HepG2 (cell line): Measurements from ENCODE around the gene PDLIM5. TPM values are rescaled to one million over a fixed set of nuclear protein-coding genes. Genes with fewer than 3 reads are reported as not detected.

Experiments used
- ATAC-seq: fragments of 200-7000 bp; cut with Tn5 transposase; 3 replicates; pipeline ENCODE4 v1.9.1; 2020; ENCODE audit warnings: mild to moderate bottlenecking, moderate library complexity
- BruUV-seq: library from RNA; stranded (reverse); fragments of 400-500 nt; replicated peaks from 2 replicates; lab custom pipeline; 2021; lab: Mats Ljungman, UMichigan
- CTCF ChIA-PET: fragments of 300-600 bp; formaldehyde crosslinking; extraction: SDS; loops from one replicate; lab custom pipeline; 2021; ENCODE audit warnings: low total read pairs, inconsistent platforms, low intra/inter-chr PET ratio; lab: Yijun Ruan, JAX
- POLR2A ChIA-PET: fragments of 350-600 bp; sonication (Branson Sonifier 250); formaldehyde crosslinking; loops from one replicate; lab custom pipeline; 2020; ENCODE audit warnings: antibody characterized with exemption, inconsistent platforms; lab: Yijun Ruan, JAX
- DNase-seq: peaks from one replicate; pipeline ENCODE4 v3.0.0-alpha.2; 2015; ENCODE audit warnings: low spot score
- FAIRE-seq: peaks from 3 replicates; lab custom pipeline; 2011; peaks lifted over from hg19 to GRCh38; lab: Jason Lieb, UNC
- H2AFZ ChIP-seq: one replicate; pipeline ENCODE4 v1.6.1; 2011; ENCODE audit warnings: low read length, inconsistent platforms
- H3K27ac ChIP-seq: fragments of 300-600 bp; 3 replicates; pipeline ENCODE4 v1.8.0; 2011; ENCODE audit warnings: mixed run types, mild to moderate bottlenecking, mixed read lengths, low read length, inconsistent platforms; ENCODE audit not compliant: insufficient read depth; ENCODE audit errors: extremely low read length
- H3K27me3 ChIP-seq, 2 experiments: fragments of 200-600 bp in 1 of 2; 2 replicates in 1 of 2; 3 replicates in 1 of 2; pipeline versions ENCODE4 v1.6.0 to v1.8.0; 2011; ENCODE audit warnings: low read length in 2 of 2, mild to moderate bottlenecking in 2 of 2, moderate library complexity in 2 of 2, inconsistent platforms in 1 of 2; ENCODE audit not compliant: insufficient read depth in 2 of 2, control insufficient read depth in 1 of 2
- H3K36me3 ChIP-seq, 2 experiments: fragments of 200-600 bp in 1 of 2; replicated peaks in 1 of 2; 2 replicates in 1 of 2; 3 replicates in 1 of 2; pipeline versions ENCODE4 v1.5.1 to v1.8.0; 2011; ENCODE audit warnings: low read length in 2 of 2, inconsistent platforms in 1 of 2; ENCODE audit not compliant: insufficient read depth in 2 of 2, control insufficient read depth in 1 of 2
- H3K4me1 ChIP-seq: 2 replicates; pipeline ENCODE4 v1.5.1; 2012; ENCODE audit warnings: low read length, inconsistent platforms; ENCODE audit not compliant: insufficient read depth
- H3K4me2 ChIP-seq: 2 replicates; pipeline ENCODE4 v1.6.0; 2011; ENCODE audit warnings: low read depth, low read length, inconsistent platforms
- H3K4me3 ChIP-seq, 3 experiments: fragments of 200-600 bp in 1 of 3; sonication (generic), shearing (Covaris generic) in 1 of 3; replicated peaks in 1 of 3; 2 replicates each; pipeline ENCODE4 v1.5.1; 2011 to 2016; ENCODE audit warnings: low read length in 3 of 3, inconsistent platforms in 2 of 3, low read depth in 2 of 3, mild to moderate bottlenecking in 2 of 3, control low read depth in 1 of 3, mixed read lengths in 1 of 3; ENCODE audit not compliant: insufficient read depth in 1 of 3
- H3K79me2 ChIP-seq: one replicate; pipeline ENCODE4 v1.6.1; 2011; ENCODE audit warnings: low read length, inconsistent platforms; ENCODE audit not compliant: insufficient read depth
- H3K9ac ChIP-seq: 2 replicates; pipeline ENCODE4 v1.6.0; 2011; ENCODE audit warnings: mild to moderate bottlenecking, low read depth, low read length, inconsistent platforms; ENCODE audit not compliant: insufficient read depth
- H3K9me3 ChIP-seq: 2 replicates; pipeline ENCODE4 v1.5.1; 2012; ENCODE audit warnings: mild to moderate bottlenecking, low read length
- H4K20me1 ChIP-seq: 2 replicates; pipeline ENCODE4 v1.6.0; 2011; ENCODE audit warnings: inconsistent platforms, mild to moderate bottlenecking, low read length, moderate library complexity; ENCODE audit not compliant: insufficient read depth
- CHCHD3 ChIP-seq: sonication (generic); formaldehyde crosslinking; IDR thresholded peaks from 2 replicates; pipeline ENCODE4 v1.8.0; 2022; ENCODE audit warnings: mild to moderate bottlenecking, missing genetic modification reagents, moderate library complexity
- DPF2 ChIP-seq: sonication (generic); formaldehyde crosslinking; IDR thresholded peaks from 2 replicates; pipeline ENCODE4 v1.4.0; 2020; ENCODE audit warnings: mild to moderate bottlenecking, low read depth, missing genetic modification reagents, borderline replicate concordance
- GATA4 ChIP-seq: sonication (generic); IDR thresholded peaks from 2 replicates; pipeline ENCODE4 v1.6.1; 2016; ENCODE audit warnings: antibody characterized with exemption, low read depth, borderline replicate concordance
- NFATC3 ChIP-seq: sonication (generic); formaldehyde crosslinking; IDR thresholded peaks from 2 replicates; pipeline ENCODE4 v1.5.1; 2020; ENCODE audit warnings: mild to moderate bottlenecking, missing genetic modification reagents
- NKX3-1 ChIP-seq: sonication (generic); formaldehyde crosslinking; IDR thresholded peaks from 2 replicates; pipeline ENCODE4 v1.5.0; 2020; ENCODE audit warnings: missing genetic modification reagents
- RFX5 ChIP-seq: IDR thresholded peaks from 2 replicates; pipeline ENCODE4 v1.6.1; 2011; ENCODE audit warnings: low read depth, low read length, improper control_type of control experiment
- STAT5B ChIP-seq: sonication (generic); formaldehyde crosslinking; IDR thresholded peaks from 2 replicates; pipeline ENCODE4 v1.4.0; 2020; ENCODE audit warnings: missing genetic modification reagents
- ZNF17 ChIP-seq: sonication (generic); formaldehyde crosslinking; IDR thresholded peaks from 2 replicates; pipeline ENCODE4 v1.5.0; 2020; ENCODE audit warnings: mild to moderate bottlenecking, missing genetic modification reagents
- ZNF263 ChIP-seq: sonication (generic); formaldehyde crosslinking; IDR thresholded peaks from 2 replicates; pipeline ENCODE4 v1.4.0; 2020; ENCODE audit warnings: missing genetic modification reagents
- ZNF274 ChIP-seq: sonication (generic); formaldehyde crosslinking; IDR thresholded peaks from 2 replicates; pipeline ENCODE4 v1.5.1; 2020; ENCODE audit warnings: mild to moderate bottlenecking, missing genetic modification reagents
- WGBS: methylation state at CpG from one replicate; pipeline ENCODE4 v1.1.6; 2017; ENCODE audit warnings: low lambda C conversion rate; 5-methylcytosine and 5-hydroxymethylcytosine counted together
- in situ Hi-C: cut with HindIII; loops from 2 replicates; pipeline ENCODE4 v1.10.0; 2017; ENCODE audit warnings: low pct_unique_long_range_greater_than_20kb; ENCODE audit not compliant: extremely low pct_ligation_motif_present
- intact Hi-C: fragments of 100-400 bp; cut with micrococcal nuclease; formaldehyde crosslinking; loops from one replicate; pipeline ENCODE4 v1.10.0; 2022; ENCODE audit not compliant: unreplicated experiment
- polyA plus RNA-seq, 8 experiments: library from polyadenylated mRNA; depleted of rRNA in 3 of 8; stranded (reverse) in 7 of 8; unstranded in 1 of 8; fragments of >200 nt; fragmentation: Illumina TruSeq in 4 of 8; extraction: Trizol in 4 of 8; gene quantifications; 2 replicates each; pipeline versions ENCODE4 v1.2.1 to v1.2.3, GENCODE V29; 2011 to 2016; ENCODE audit warnings: low read depth in 4 of 8, missing spikeins in 1 of 8, mixed read lengths in 1 of 8; ENCODE audit not compliant: insufficient read depth in 1 of 8
- total RNA-seq, 5 experiments: library from RNA; depleted of rRNA; stranded (reverse); fragments of >200 nt; fragmentation: Illumina TruSeq; extraction: Trizol; gene quantifications; 2 replicates each; pipeline ENCODE4 v1.2.3, GENCODE V29; 2016; ENCODE audit warnings: low read depth in 1 of 5
- TF ChIP-seq, protein P1 (sequence below): IDR thresholded peaks from 2 replicates; pipeline ENCODE4 v1.6.1; 2016; ENCODE audit warnings: mild to moderate bottlenecking, missing biosample characterization, missing genetic modification reagents
- TF ChIP-seq, protein P2 (sequence below): IDR thresholded peaks from 2 replicates; pipeline ENCODE4 v1.6.1; 2016; ENCODE audit warnings: missing compliant biosample characterization, missing genetic modification reagents, borderline replicate concordance

Gene PDLIM5
- total and polyA plus RNA-seq, 2 of the 13 experiments (the other 11 are each of a cell fraction or from before 2014, with no cell fraction given): 52.8 to 119 TPM

DNA sequence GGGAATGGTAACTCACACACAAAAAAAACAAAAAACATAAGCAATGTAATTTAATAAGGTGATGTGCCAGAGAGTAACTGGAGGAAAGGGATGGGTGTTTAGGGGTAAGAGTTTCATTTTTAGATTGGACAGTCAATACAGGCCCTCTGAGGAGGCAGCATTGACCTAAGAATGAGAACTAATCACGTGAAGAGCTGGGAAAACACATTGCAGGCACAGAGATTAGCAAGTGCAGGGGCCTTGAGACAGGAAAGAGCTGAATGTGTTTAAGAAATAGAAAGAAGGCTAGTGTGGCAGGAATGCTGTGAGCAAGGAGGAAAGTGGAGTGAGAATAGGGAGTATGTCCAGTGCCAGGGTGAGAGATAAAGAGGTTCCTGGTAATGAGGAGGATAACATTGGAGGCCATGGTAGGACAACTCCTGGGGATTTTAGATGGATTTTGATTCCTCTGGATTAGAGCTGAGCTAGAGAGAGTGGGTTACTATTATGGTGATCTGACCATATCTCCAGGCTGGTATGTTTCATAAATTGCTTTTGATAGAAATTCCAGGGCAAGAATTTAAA, 17.6 kb downstream of the PDLIM5 start:
- Histone ChIP-seq H3K9me3 (no peaks in the 10 kb centered on the region), H3K4me2 (no peak overlapping the region), H3K79me2 (peaks cover 77% of the 10 kb centered on the region), H3K27me3 (no peaks in the 10 kb centered on the region), H3K4me1 (peaks cover 78% of the 10 kb centered on the region), H3K4me3 (no peak overlapping the region), H4K20me1 (no peaks in the 10 kb centered on the region), H2AFZ (no peak overlapping the region), H3K36me3 (0 out of 5 replicates have a peak, but pooled peaks cover 0 to 1% of the 10 kb centered on the region in 2 experiments), H3K9ac (no peak overlapping the region), H3K27ac (no peak overlapping the region)
- DNase-seq (no peak), ATAC-seq (no peak; the same call in 2 of the 3 replicates), FAIRE-seq (no peak)
- ChIA-PET CTCF (no interaction called here), POLR2A (interaction anchor here (1.0 kb wide), 1 partner anchor 44 kb away, joined by 3 read pairs; no protein-coding TSS in a partner anchor)
- no peak for TF ChIP-seq STAT5B (CRISPR knock-in tag)
- TF ChIP-seq NFATC3 (CRISPR knock-in tag): no peak
- no peak for TF ChIP-seq ZNF274 (CRISPR knock-in tag)
- TF ChIP-seq, protein P1, sequence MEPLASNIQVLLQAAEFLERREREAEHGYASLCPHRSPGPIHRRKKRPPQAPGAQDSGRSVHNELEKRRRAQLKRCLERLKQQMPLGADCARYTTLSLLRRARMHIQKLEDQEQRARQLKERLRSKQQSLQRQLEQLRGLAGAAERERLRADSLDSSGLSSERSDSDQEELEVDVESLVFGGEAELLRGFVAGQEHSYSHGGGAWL (CRISPR knock-in tag): no peak
- TF ChIP-seq ZNF17 (CRISPR knock-in tag): no peak
- TF ChIP-seq RFX5: no peak
- TF ChIP-seq NKX3-1 (CRISPR knock-in tag): no peak
- no TSS peak for BruUV-seq
- 61% methylated on average over 1 of the region's 1 CpG for WGBS
- intact Hi-C loops (no loop called here), in situ Hi-C loops (no loop called here)

DNA sequence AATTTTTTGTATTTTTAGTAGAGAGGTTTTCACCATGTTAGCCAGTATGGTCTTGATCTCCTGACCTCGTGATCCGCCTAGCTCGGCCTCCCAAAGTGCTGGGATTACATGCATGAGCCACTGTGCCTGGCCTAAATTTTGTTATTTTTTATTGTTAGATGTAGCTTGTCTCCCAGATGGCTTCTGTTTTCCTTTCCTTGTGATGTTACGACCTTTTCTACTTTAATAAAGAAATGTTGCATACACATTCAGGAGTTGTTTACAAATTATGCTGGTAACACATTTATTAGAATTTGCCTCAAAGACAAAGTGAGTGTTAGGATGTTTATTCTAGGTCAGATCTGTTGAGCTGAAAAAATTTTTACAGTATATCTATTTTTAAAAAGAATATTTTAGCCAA, 18.4 kb downstream of the PDLIM5 start:
- CTCF ChIA-PET: no interaction called here
- WGBS: 95% methylated on average over 4 of the region's 4 CpGs
- no peak for FAIRE-seq
- no peak overlapping the region for H3K27ac ChIP-seq
- POLR2A ChIA-PET: no interaction called here
- in situ Hi-C loops (no loop called here), intact Hi-C loops (loop anchor here (5.0 kb wide), 1 partner anchor 92 kb away; no protein-coding TSS in a partner anchor)
- H3K79me2 ChIP-seq: peaks cover 77% of the 10 kb centered on the region
- peaks cover 82% of the 10 kb centered on the region for H3K4me1 ChIP-seq
- no peak for DNase-seq
- no peaks in the 10 kb centered on the region for H3K9me3 ChIP-seq
- ATAC-seq: no peak
- H3K4me3 ChIP-seq: no peak overlapping the region
- no peaks in the 10 kb centered on the region for H3K27me3 ChIP-seq
- no peak overlapping the region for H2AFZ ChIP-seq
- no peaks in the 10 kb centered on the region for H4K20me1 ChIP-seq
- BruUV-seq: no TSS peak
- no peak overlapping the region for H3K9ac ChIP-seq
- 0 out of 5 replicates have a peak, but pooled peaks cover 0 to 1% of the 10 kb centered on the region in 2 experiments for H3K36me3 ChIP-seq
- H3K4me2 ChIP-seq: no peak overlapping the region
- no peak for TF ChIP-seq DPF2 (CRISPR knock-in tag)
- TF ChIP-seq, protein P2, sequence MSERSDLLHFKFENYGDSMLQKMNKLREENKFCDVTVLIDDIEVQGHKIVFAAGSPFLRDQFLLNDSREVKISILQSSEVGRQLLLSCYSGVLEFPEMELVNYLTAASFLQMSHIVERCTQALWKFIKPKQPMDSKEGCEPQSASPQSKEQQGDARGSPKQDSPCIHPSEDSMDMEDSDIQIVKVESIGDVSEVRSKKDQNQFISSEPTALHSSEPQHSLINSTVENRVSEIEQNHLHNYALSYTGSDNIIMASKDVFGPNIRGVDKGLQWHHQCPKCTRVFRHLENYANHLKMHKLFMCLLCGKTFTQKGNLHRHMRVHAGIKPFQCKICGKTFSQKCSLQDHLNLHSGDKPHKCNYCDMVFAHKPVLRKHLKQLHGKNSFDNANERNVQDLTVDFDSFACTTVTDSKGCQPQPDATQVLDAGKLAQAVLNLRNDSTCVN (CRISPR knock-in tag): no peak
- no peak for TF ChIP-seq GATA4
- no peak for TF ChIP-seq CHCHD3 (CRISPR knock-in tag)
- TF ChIP-seq ZNF263 (CRISPR knock-in tag): no peak
